SK-N-SH (cell line): ENCODE measurements around the gene OR51V1. TPM values are rescaled to one million over a fixed set of nuclear protein-coding genes. Genes with fewer than 3 reads are reported as not detected.

Experiments used
- CTCF ChIA-PET: fragments of 300-600, 350-600 bp; formaldehyde crosslinking; extraction: SDS; loops from one replicate; lab custom pipeline; 2021; lab: Yijun Ruan, JAX
- POLR2A ChIA-PET: fragments of 350-600 bp; sonication (Branson Sonifier 250); formaldehyde crosslinking; extraction: SDS; loops from one replicate; lab custom pipeline; 2020; ENCODE audit warnings: antibody characterized with exemption, inconsistent platforms; lab: Yijun Ruan, JAX
- DNase-seq: peaks from one replicate; pipeline ENCODE4 v3.0.0; 2012
- H2AFZ ChIP-seq: fragments of 200-600 bp; sonication (generic); 2 replicates; pipeline ENCODE4 v1.8.1; 2016; ENCODE audit warnings: antibody characterized with exemption, mild to moderate bottlenecking, low read depth
- H3F3A ChIP-seq: fragments of 200-600 bp; sonication (generic); replicated peaks from 2 replicates; pipeline ENCODE3; 2016; ENCODE audit warnings: antibody characterized with exemption, mild to moderate bottlenecking; ENCODE audit not compliant: insufficient read depth
- H3K27ac ChIP-seq, 2 experiments: fragments of 200-500 bp in 1 of 2; fragments of 200-600 bp in 1 of 2; sonication (Bioruptor generic) in 1 of 2; sonication (generic), shearing (Covaris generic) in 1 of 2; 2 replicates each; pipeline versions ENCODE4 v1.5.1 to v1.6.1; 2014 to 2016; ENCODE audit warnings: low read depth in 2 of 2, inconsistent platforms in 1 of 2, low read length in 1 of 2, mild to moderate bottlenecking in 1 of 2, mixed read lengths in 1 of 2
- H3K27me3 ChIP-seq: fragments of 200-600 bp; sonication (generic), shearing (Covaris generic); 2 replicates; pipeline ENCODE4 v1.6.1; 2016; ENCODE audit warnings: mixed run types; ENCODE audit not compliant: insufficient read depth
- H3K36me3 ChIP-seq, 2 experiments: fragments of 200-500 bp in 1 of 2; fragments of 200-600 bp in 1 of 2; sonication (Bioruptor generic) in 1 of 2; sonication (generic) in 1 of 2; replicated peaks in 1 of 2; 2 replicates each; pipeline versions ENCODE3 to v1.5.1; 2014 to 2016; ENCODE audit warnings: low read length in 1 of 2, mild to moderate bottlenecking in 1 of 2; ENCODE audit not compliant: insufficient read depth in 2 of 2, control insufficient read depth in 1 of 2
- H3K4me1 ChIP-seq, 2 experiments: fragments of 200-500 bp in 1 of 2; fragments of 200-600 bp in 1 of 2; sonication (Bioruptor generic) in 1 of 2; sonication (generic), shearing (Covaris generic) in 1 of 2; 2 replicates each; pipeline versions ENCODE4 v1.5.1 to v1.6.1; 2014 to 2016; ENCODE audit warnings: low read depth in 1 of 2, low read length in 1 of 2, mixed run types in 1 of 2; ENCODE audit not compliant: insufficient read depth in 2 of 2, control insufficient read depth in 1 of 2
- H3K4me2 ChIP-seq: fragments of 200-600 bp; sonication (generic), shearing (Covaris generic); 2 replicates; pipeline ENCODE4 v1.6.1; 2017; ENCODE audit warnings: mixed run types
- H3K4me3 ChIP-seq, 2 experiments: fragments of 200-500 bp in 1 of 2; fragments of 200-600 bp in 1 of 2; sonication (Bioruptor generic) in 1 of 2; sonication (generic), shearing (Covaris generic) in 1 of 2; 2 replicates each; pipeline versions ENCODE4 v1.5.1 to v1.8.1; 2014 to 2016; ENCODE audit warnings: low read depth in 2 of 2, inconsistent platforms in 1 of 2, low read length in 1 of 2, mild to moderate bottlenecking in 1 of 2, mixed read lengths in 1 of 2, moderate library complexity in 1 of 2
- H3K79me2 ChIP-seq: fragments of 200-600 bp; sonication (generic); 2 replicates; pipeline ENCODE4 v1.8.1; 2017; ENCODE audit warnings: mild to moderate bottlenecking; ENCODE audit not compliant: insufficient read depth
- H3K9ac ChIP-seq: fragments of 200-600 bp; sonication (generic); 2 replicates; pipeline ENCODE4 v1.6.1; 2017; ENCODE audit warnings: mixed run types
- H3K9me2 ChIP-seq: fragments of 200-600 bp; sonication (generic); 2 replicates; pipeline ENCODE4 v1.6.1; 2017; ENCODE audit warnings: mixed run types
- H3K9me3 ChIP-seq: fragments of 200-600 bp; sonication (generic); 2 replicates; pipeline ENCODE4 v1.6.1; 2017; ENCODE audit warnings: mixed run types, mild to moderate bottlenecking, moderate library complexity
- H4K20me1 ChIP-seq: fragments of 200-600 bp; sonication (generic); 2 replicates; pipeline ENCODE4 v1.6.1; 2017; ENCODE audit warnings: mild to moderate bottlenecking, mixed run types; ENCODE audit not compliant: insufficient read depth
- CHD2 ChIP-seq: fragments of 150-350 bp; IDR thresholded peaks from 2 replicates; pipeline ENCODE4 v1.6.1; 2018; ENCODE audit warnings: low read length; ENCODE audit not compliant: partially characterized antibody
- CTCF ChIP-seq: fragments of 200-600 bp; sonication (generic); IDR thresholded peaks from 2 replicates; pipeline ENCODE4 v1.6.1; 2017; ENCODE audit warnings: antibody characterized with exemption, mild to moderate bottlenecking, moderate library complexity
- FOXJ3 ChIP-seq: sonication (generic); formaldehyde crosslinking; IDR thresholded peaks from 2 replicates; pipeline ENCODE4 v1.5.1; 2020; ENCODE audit warnings: mild to moderate bottlenecking, missing genetic modification reagents
- FOXM1 ChIP-seq: IDR thresholded peaks from 2 replicates; pipeline ENCODE4 v1.4.0; 2012; ENCODE audit warnings: low read depth, mild to moderate bottlenecking
- GATA2 ChIP-seq: sonication (generic); formaldehyde crosslinking; IDR thresholded peaks from 2 replicates; pipeline ENCODE4 v1.5.0; 2020; ENCODE audit warnings: mild to moderate bottlenecking, missing genetic modification reagents
- JUND ChIP-seq: IDR thresholded peaks from 2 replicates; pipeline ENCODE4 v1.4.0; 2012
- MAX ChIP-seq: IDR thresholded peaks from 2 replicates; pipeline ENCODE4 v1.4.0; 2012; ENCODE audit warnings: low read depth
- RAD21 ChIP-seq: IDR thresholded peaks from 2 replicates; pipeline ENCODE4 v1.6.1; 2012; ENCODE audit warnings: mild to moderate bottlenecking, low read length
- RCOR1 ChIP-seq: fragments of 150-350 bp; IDR thresholded peaks from 2 replicates; pipeline ENCODE4 v1.6.1; 2017; ENCODE audit warnings: antibody characterized with exemption, low read length
- REST ChIP-seq: IDR thresholded peaks from 2 replicates; pipeline ENCODE4 v1.6.1; 2012; ENCODE audit warnings: mild to moderate bottlenecking, low read depth, low read length, moderate library complexity
- SMC3 ChIP-seq: IDR thresholded peaks from 2 replicates; pipeline ENCODE4 v1.6.1; 2012; ENCODE audit warnings: low read depth, low read length, improper control_type of control experiment
- TAF1 ChIP-seq: IDR thresholded peaks from 2 replicates; pipeline ENCODE4 v1.6.1; 2012; ENCODE audit warnings: low read depth, mild to moderate bottlenecking, low read length, moderate library complexity, borderline replicate concordance
- TCF12 ChIP-seq: IDR thresholded peaks from 2 replicates; pipeline ENCODE4 v1.4.0; 2012
- TEAD4 ChIP-seq: IDR thresholded peaks from 2 replicates; pipeline ENCODE4 v1.4.0; 2012; ENCODE audit warnings: mild to moderate bottlenecking, borderline replicate concordance; ENCODE audit not compliant: insufficient read depth
- USF1 ChIP-seq: IDR thresholded peaks from 2 replicates; pipeline ENCODE4 v1.4.0; 2012; ENCODE audit warnings: low read depth, borderline replicate concordance
- USF2 ChIP-seq: fragments of 150-350 bp; IDR thresholded peaks from 2 replicates; pipeline ENCODE4 v1.6.1; 2017; ENCODE audit warnings: antibody characterized with exemption, low read length, low read depth, borderline replicate concordance
- ZBTB33 ChIP-seq: IDR thresholded peaks from 2 replicates; pipeline ENCODE4 v1.4.0; 2012; ENCODE audit warnings: low read depth, borderline replicate concordance
- WGBS: methylation state at CpG from one replicate; pipeline ENCODE4 v1.1.6; 2017; ENCODE audit warnings: low lambda C conversion rate; 5-methylcytosine and 5-hydroxymethylcytosine counted together
- polyA plus RNA-seq, 3 experiments: library from polyadenylated mRNA; depleted of rRNA; stranded (reverse); fragments of >200 nt; gene quantifications; 2 replicates each; pipeline ENCODE4 v1.2.3, GENCODE V29; 2012

OR51V1 gene
- polyA plus RNA-seq, 1 of the 3 experiments (the other 2 are of a cell fraction) = not detected

- CTCF ChIA-PET = interaction anchor here (1.6 kb wide), 1 partner anchor 175 kb away, joined by 4 read pairs; no protein-coding TSS in a partner anchor
- H3K27ac ChIP-seq = no peak overlapping the region
- no peaks in the 10 kb centered on the region for H4K20me1 ChIP-seq
- H3K79me2 ChIP-seq = no peaks in the 10 kb centered on the region
- peak; percentile 10 for DNase-seq
- H3K4me3 ChIP-seq = no peak overlapping the region
- no peaks in the 10 kb centered on the region for H3K9me3 ChIP-seq
- no peak overlapping the region for H2AFZ ChIP-seq
- no peaks in the 10 kb centered on the region for H3K36me3 ChIP-seq
- no peaks in the 10 kb centered on the region for H3K9me2 ChIP-seq
- no peaks in the 10 kb centered on the region for H3F3A ChIP-seq
- H3K4me1 ChIP-seq = no peaks in the 10 kb centered on the region
- H3K4me2 ChIP-seq = no peak overlapping the region
- peak; percentile 66 for TF ChIP-seq RAD21
- TF ChIP-seq TEAD4 = no peak
- TF ChIP-seq ZBTB33 = no peak
- TF ChIP-seq CHD2 = no peak
- no peak for TF ChIP-seq USF2
- no peak for TF ChIP-seq JUND
- TF ChIP-seq GATA2 = no peak
- peak; percentile 71 for TF ChIP-seq CTCF
- peak; percentile 59 for TF ChIP-seq SMC3
- no peak for TF ChIP-seq FOXM1
- no peak for TF ChIP-seq REST
- TF ChIP-seq RCOR1 = no peak
- TF ChIP-seq TCF12 = no peak
- TF ChIP-seq USF1 = no peak
- no peak for TF ChIP-seq MAX
- no peak for TF ChIP-seq FOXJ3 (CRISPR knock-in tag)
- no peak for TF ChIP-seq TAF1
- H3K9ac ChIP-seq = no peak overlapping the region
- POLR2A ChIA-PET = no interaction called here
- H3K27me3 ChIP-seq = peaks cover 6% of the 10 kb centered on the region; the same call in 1 of the 2 replicates
- WGBS = 0% methylated on average over 1 of the region's 1 CpG
These were observed 4.3 kb upstream of the OR51V1 start for GRCh38 chr11:5204787-5205186.
